ENCODE data around the gene CPNE2.

Gene CPNE2

DNA sequence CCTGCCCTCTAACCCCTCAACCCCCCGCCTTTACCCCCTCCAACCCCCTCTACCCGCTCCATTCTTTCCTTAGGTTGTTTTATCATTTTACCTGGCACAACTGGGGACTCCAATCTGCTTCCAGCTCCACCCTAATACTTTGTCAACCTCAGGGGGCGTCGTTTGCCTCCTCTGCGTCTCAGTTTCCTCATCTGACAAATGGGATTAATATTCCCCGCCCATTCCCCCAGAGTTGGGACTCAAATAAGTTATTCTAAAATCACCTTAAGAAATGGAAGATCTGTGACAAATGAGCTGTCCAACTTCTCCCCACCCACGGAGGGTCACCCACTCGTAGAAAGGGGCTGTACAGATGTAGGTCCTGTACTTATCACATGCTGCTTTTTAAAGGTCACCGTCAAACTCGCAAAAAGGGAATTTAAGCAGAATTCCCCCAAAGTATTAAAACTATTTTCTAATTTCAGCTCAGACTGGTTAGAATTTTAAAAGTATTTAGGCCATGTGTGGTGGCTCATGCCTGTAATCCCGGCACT lies 40.6 kb upstream of the CPNE2 start:
- DNase-seq (ENCODE audit: low read depth, low spot score) = no peak
- Histone ChIP-seq H3K36me3 (ENCODE audit: insufficient read depth, insufficient read length, low read length) (no peaks in the 10 kb centered on the region), H3K27me3 (ENCODE audit: insufficient read depth, insufficient read length) (no peaks in the 10 kb centered on the region), H3K4me1 (ENCODE audit: insufficient read depth, insufficient read length) (peaks cover 11% of the 10 kb centered on the region), H3K9ac (ENCODE audit: insufficient read length, low read depth) (no peak overlapping the region), H3K9me3 (ENCODE audit: insufficient read depth, low read length) (no peaks in the 10 kb centered on the region), H3K4me3 (ENCODE audit: insufficient read length, low read depth) (no peak overlapping the region)
- TF ChIP-seq SUZ12 (IDR thresholded peaks at IDR 0.05; ENCODE audit: extremely low read depth, insufficient read depth, insufficient read length) (no peak), YY1 (IDR thresholded peaks at IDR 0.05; ENCODE audit: insufficient read depth, insufficient read length) (no peak), ZNF274 (IDR thresholded peaks at IDR 0.05; ENCODE audit: low read depth, low read length) (no peak)

DNA sequence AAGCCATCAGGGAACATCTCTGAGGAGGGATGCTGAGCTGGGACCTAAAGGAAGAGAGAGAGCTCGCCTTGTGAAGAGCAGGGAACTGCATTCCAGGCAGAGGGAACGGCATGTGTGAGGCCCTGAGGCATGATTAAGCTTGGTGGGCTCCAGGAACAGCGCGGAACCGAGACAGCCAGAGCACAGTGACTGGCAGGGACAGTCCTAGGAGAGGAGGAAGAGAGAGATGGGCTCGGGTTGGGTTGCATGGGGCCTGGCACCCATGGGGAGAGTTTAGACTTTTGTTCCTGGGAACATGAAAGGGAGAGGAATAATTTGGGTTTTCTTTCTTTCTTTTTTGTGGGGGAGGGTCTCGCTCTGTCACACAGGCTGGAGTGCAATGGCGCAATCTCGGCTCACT lies 39.2 kb upstream of the CPNE2 start:
- Histone ChIP-seq H3K27me3 (ENCODE audit: insufficient read depth, insufficient read length) (no peaks in the 10 kb centered on the region), H3K36me3 (ENCODE audit: insufficient read depth, insufficient read length, low read length) (no peaks in the 10 kb centered on the region), H3K9ac (ENCODE audit: insufficient read length, low read depth) (no peak overlapping the region), H3K4me3 (ENCODE audit: insufficient read length, low read depth) (no peak overlapping the region), H3K9me3 (ENCODE audit: insufficient read depth, low read length) (no peaks in the 10 kb centered on the region), H3K4me1 (ENCODE audit: insufficient read depth, insufficient read length) (peaks cover 11% of the 10 kb centered on the region)
- no peak for DNase-seq (ENCODE audit: low read depth, low spot score)
- no peak for TF ChIP-seq YY1 (IDR thresholded peaks at IDR 0.05; ENCODE audit: insufficient read depth, insufficient read length)
- no peak for TF ChIP-seq ZNF274 (IDR thresholded peaks at IDR 0.05; ENCODE audit: low read depth, low read length)
- TF ChIP-seq SUZ12 (IDR thresholded peaks at IDR 0.05; ENCODE audit: extremely low read depth, insufficient read depth, insufficient read length) = no peak

DNA sequence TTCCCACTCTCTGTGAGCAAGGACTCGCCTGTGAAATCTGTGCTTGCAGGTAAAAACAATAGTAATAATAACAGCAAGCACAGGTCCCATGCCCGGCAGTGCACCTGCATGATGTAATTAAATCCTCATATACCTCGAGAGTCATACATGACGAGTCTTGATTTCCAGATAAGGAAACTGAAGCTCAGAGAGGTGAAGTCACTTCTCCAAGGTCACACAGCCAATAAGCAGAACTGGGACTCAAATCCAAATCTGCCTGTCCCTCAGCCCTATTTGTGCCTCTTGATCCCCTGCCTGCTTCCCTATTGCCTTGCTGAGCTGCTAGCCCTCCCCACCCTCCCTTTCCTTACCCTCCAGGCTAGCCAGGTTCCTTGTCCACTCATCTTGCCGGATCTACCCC lies 38.0 kb upstream of the CPNE2 start:
- Histone ChIP-seq H3K4me3 (ENCODE audit: insufficient read length, low read depth) (no peak overlapping the region), H3K27me3 (ENCODE audit: insufficient read depth, insufficient read length) (no peaks in the 10 kb centered on the region), H3K9ac (ENCODE audit: insufficient read length, low read depth) (no peak overlapping the region), H3K4me1 (ENCODE audit: insufficient read depth, insufficient read length) (peaks cover 11% of the 10 kb centered on the region), H3K9me3 (ENCODE audit: insufficient read depth, low read length) (no peaks in the 10 kb centered on the region), H3K36me3 (ENCODE audit: insufficient read depth, insufficient read length, low read length) (no peaks in the 10 kb centered on the region)
- no peak for TF ChIP-seq ZNF274 (IDR thresholded peaks at IDR 0.05; ENCODE audit: low read depth, low read length)
- TF ChIP-seq YY1 (IDR thresholded peaks at IDR 0.05; ENCODE audit: insufficient read depth, insufficient read length) = no peak
- no peak for TF ChIP-seq SUZ12 (IDR thresholded peaks at IDR 0.05; ENCODE audit: extremely low read depth, insufficient read depth, insufficient read length)
- DNase-seq (ENCODE audit: low read depth, low spot score) = no peak

DNA sequence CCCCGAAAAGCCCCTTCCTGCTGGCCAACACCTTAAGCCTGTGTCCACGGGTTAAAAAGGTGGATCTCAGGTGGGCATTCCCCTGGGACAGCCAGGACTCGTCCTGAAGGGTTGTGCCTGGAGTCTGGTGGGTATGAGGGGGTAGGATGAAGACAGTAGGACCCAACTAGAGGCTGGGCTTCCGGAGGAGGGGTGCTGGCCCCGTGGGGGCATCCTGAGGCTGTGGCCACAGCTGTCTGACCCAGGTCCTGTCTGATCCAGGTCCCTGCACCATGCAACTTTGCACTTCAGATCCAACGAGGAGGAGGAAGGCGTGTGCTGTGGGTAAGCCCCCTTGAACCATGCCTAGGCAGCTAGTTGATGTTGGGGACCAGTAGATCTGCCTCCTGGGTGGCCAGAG lies 37.6 kb upstream of the CPNE2 start:
- no peak overlapping the region for H3K9ac ChIP-seq (ENCODE audit: insufficient read length, low read depth)
- H3K4me1 ChIP-seq (ENCODE audit: insufficient read depth, insufficient read length) = peaks cover 11% of the 10 kb centered on the region
- H3K9me3 ChIP-seq (ENCODE audit: insufficient read depth, low read length) = no peaks in the 10 kb centered on the region
- no peak for TF ChIP-seq YY1 (IDR thresholded peaks at IDR 0.05; ENCODE audit: insufficient read depth, insufficient read length)
- TF ChIP-seq SUZ12 (IDR thresholded peaks at IDR 0.05; ENCODE audit: extremely low read depth, insufficient read depth, insufficient read length) = no peak
- TF ChIP-seq ZNF274 (IDR thresholded peaks at IDR 0.05; ENCODE audit: low read depth, low read length) = no peak
- DNase-seq (ENCODE audit: low read depth, low spot score) = no peak
- H3K4me3 ChIP-seq (ENCODE audit: insufficient read length, low read depth) = no peak overlapping the region
- H3K36me3 ChIP-seq (ENCODE audit: insufficient read depth, insufficient read length, low read length) = no peaks in the 10 kb centered on the region
- no peaks in the 10 kb centered on the region for H3K27me3 ChIP-seq (ENCODE audit: insufficient read depth, insufficient read length)

DNA sequence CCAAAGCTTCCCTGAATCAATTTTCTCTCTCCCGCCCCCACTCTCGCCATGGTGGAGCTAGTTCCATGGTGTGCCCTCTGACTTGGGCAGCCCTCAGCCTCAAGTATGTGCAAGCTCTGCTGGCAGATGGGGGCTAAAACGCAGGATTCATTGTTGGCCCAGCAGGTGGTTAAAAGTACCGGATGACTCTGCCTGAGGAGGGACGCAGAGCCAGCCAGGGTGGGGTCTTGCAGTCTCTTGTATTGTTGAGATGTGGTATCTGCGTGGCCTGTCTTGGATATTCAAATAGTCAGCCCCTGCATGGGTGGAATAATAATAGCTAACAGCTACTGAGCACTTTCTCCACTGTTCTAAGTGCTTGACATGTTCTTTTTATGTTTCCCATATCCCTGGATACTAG lies 36.7 kb upstream of the CPNE2 start:
- Histone ChIP-seq H3K27me3 (ENCODE audit: insufficient read depth, insufficient read length) (no peaks in the 10 kb centered on the region), H3K4me1 (ENCODE audit: insufficient read depth, insufficient read length) (peaks cover 10% of the 10 kb centered on the region), H3K9ac (ENCODE audit: insufficient read length, low read depth) (no peak overlapping the region), H3K9me3 (ENCODE audit: insufficient read depth, low read length) (no peaks in the 10 kb centered on the region), H3K36me3 (ENCODE audit: insufficient read depth, insufficient read length, low read length) (no peaks in the 10 kb centered on the region), H3K4me3 (ENCODE audit: insufficient read length, low read depth) (no peak overlapping the region)
- DNase-seq (ENCODE audit: low read depth, low spot score) = no peak
- no peak for TF ChIP-seq ZNF274 (IDR thresholded peaks at IDR 0.05; ENCODE audit: low read depth, low read length)
- no peak for TF ChIP-seq YY1 (IDR thresholded peaks at IDR 0.05; ENCODE audit: insufficient read depth, insufficient read length)
- TF ChIP-seq SUZ12 (IDR thresholded peaks at IDR 0.05; ENCODE audit: extremely low read depth, insufficient read depth, insufficient read length) = no peak

DNA sequence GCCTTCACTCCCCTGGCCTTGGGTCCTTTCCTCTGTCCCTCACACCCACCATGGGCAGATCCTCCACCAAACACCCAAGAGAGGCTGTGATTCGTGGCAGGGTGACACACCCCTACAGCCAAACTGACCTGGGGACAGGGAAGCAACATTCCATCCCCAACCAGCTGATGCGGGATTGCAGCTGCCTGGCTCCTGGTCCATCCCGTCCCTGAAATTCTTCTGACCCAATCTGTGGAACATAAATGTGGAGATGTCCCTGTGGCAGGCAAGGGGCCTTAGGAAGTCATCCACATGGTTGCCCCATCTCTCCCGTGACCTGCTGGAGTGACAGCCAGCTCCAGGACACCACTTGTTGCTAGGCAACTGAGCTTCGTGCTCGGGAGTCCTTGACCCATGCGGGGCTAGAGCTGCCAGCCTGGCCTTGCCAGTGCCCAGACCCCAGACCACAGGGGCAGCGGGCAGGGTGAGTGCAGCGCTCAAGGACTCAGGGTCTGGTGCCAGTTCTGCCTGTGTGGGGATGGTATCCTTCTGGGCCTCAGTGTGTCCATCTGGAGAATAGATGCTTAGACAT lies 34.0 kb upstream of the CPNE2 start:
- TF ChIP-seq ZNF274 (IDR thresholded peaks at IDR 0.05; ENCODE audit: low read depth, low read length) (no peak), SUZ12 (IDR thresholded peaks at IDR 0.05; ENCODE audit: extremely low read depth, insufficient read depth, insufficient read length) (no peak), YY1 (IDR thresholded peaks at IDR 0.05; ENCODE audit: insufficient read depth, insufficient read length) (no peak)
- no peaks in the 10 kb centered on the region for H3K27me3 ChIP-seq (ENCODE audit: insufficient read depth, insufficient read length)
- H3K36me3 ChIP-seq (ENCODE audit: insufficient read depth, insufficient read length, low read length) = no peaks in the 10 kb centered on the region
- no peak overlapping the region for H3K4me3 ChIP-seq (ENCODE audit: insufficient read length, low read depth)
- H3K9ac ChIP-seq (ENCODE audit: insufficient read length, low read depth) = no peak overlapping the region
- H3K9me3 ChIP-seq (ENCODE audit: insufficient read depth, low read length) = no peaks in the 10 kb centered on the region
- H3K4me1 ChIP-seq (ENCODE audit: insufficient read depth, insufficient read length) = peaks cover 20% of the 10 kb centered on the region
- no peak for DNase-seq (ENCODE audit: low read depth, low spot score)

DNA sequence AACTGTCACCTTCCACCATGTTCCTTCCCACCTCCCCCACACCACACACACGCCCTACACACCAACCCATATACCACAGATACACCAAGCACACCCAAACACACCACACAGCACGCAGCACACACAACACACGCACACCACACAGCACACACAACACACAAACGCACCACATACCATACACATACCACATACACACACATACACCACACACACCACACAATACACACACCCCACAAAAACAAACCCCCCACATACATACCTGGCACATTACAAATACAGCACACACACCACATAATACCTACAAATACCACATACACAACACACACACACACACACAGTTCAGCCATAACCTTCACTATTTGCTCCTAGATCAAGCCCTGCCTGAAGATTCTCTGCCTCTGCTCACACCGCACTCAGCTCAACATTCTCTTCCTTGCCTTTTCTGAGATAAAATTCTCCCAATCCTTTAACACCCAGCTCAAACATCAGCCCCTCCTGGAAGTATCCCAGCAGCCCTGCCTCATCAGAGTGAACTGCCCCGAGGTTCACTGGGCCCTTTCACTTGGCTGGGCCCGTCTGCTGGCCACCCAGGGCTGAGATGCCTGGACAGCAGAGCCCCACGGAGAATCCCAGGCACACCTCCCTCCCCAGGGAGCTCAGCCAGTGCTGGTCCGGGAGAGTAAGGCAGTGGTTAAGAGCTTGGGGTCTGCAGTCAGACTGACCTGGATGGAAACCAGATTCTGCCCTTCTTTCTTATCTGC lies 31.9 kb upstream of the CPNE2 start:
- Histone ChIP-seq H3K9me3 (ENCODE audit: insufficient read depth, low read length) (no peaks in the 10 kb centered on the region), H3K4me3 (ENCODE audit: insufficient read length, low read depth) (no peak overlapping the region), H3K9ac (ENCODE audit: insufficient read length, low read depth) (no peak overlapping the region), H3K4me1 (ENCODE audit: insufficient read depth, insufficient read length) (peaks cover 15% of the 10 kb centered on the region), H3K36me3 (ENCODE audit: insufficient read depth, insufficient read length, low read length) (no peaks in the 10 kb centered on the region), H3K27me3 (ENCODE audit: insufficient read depth, insufficient read length) (no peaks in the 10 kb centered on the region)
- TF ChIP-seq ZNF274 (IDR thresholded peaks at IDR 0.05; ENCODE audit: low read depth, low read length) = no peak
- no peak for TF ChIP-seq YY1 (IDR thresholded peaks at IDR 0.05; ENCODE audit: insufficient read depth, insufficient read length)
- TF ChIP-seq SUZ12 (IDR thresholded peaks at IDR 0.05; ENCODE audit: extremely low read depth, insufficient read depth, insufficient read length) = no peak
- DNase-seq (ENCODE audit: low read depth, low spot score) = no peak
